GM18873 (cell line): ENCODE measurements around the gene C1S.
"Not testable (repeated sequence)": the region's sequence is repeated elsewhere in the genome, so short reads cannot be mapped to it uniquely, and the experiment has no call there.

Experiments used
- ATAC-seq: cut with Tn5 transposase; IDR thresholded peaks from one replicate; pipeline ENCODE4 v1.9.1; 2021; ENCODE audit warnings: mild to moderate bottlenecking, moderate library complexity, moderate number of reproducible peaks; ENCODE audit not compliant: unreplicated experiment, low FRiP score

The C1S gene

DNA sequence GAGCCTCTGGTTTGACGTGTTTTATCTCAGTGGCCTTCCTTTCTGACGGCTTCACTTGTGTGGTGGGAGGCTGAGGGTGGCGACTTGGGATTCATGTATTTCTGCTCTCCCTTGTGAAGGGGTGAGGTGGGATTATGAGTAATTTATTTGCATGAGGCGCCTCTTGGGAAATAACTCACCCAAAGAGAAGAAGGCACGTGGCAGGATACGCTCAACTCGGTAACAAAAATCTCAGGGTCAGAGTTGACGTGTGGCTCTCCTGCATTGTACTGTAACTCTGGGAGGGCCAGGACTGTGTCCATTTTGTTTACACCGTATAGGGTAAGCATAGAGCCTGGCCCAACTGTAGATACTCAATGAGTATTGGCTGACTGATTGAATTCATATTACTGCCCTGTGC is 14.6 kb upstream of the C1S start:
- ATAC-seq, result no peak

DNA sequence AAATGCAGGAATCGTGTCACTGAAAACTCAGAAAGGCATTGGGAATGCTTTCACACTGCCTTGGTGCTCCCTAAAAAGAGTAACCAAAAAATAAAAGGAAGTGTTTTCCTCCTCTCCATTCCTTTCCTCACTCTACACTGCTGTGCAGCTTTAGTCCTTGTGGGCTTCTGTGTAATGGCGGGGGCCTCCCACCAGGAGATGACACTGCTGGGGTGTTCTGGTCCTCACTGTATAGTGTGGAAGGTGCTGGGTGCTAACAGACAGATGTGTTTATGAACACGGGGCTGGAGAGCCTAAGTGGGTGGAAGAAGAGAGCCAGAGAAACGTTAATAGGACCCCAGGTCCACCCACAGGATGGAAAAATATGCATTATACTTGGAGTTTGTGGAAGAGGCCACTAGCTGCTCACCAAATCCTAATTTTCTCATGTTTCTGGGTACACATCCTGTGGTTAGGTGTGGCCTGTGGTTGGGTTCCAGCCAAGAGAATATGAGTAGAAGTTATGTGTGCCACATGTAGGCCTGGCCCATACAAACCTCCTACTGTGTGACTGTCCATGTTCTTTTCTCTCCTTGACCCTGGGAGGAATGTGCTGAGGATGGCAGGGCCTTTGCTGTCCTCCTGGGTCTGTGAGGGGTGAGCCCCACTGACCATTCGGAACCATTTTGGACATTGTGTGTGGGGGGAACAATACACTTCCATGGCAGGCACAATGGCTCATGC is 14.0 kb upstream of the C1S start:
- no peak for ATAC-seq

DNA sequence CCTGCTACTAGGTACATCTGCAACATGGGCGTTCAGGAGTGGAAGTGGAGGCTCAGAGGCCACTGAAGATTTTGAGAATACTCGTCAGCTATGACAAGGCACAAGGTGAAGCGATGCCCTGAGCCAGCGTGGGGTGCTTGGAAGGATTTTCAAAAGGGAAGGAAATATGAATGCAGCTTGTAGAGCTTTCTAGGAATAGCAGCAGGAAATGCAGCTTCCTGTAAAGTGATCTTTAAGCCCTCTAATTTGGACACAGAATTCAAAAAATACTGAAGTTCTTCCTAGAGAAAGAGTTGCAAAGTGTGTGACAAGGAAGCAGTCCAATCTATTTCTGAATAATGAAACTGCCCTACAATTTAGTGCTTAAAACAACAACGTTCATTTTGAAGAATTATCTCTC is 13.2 kb upstream of the C1S start:
- ATAC-seq, result no peak

DNA sequence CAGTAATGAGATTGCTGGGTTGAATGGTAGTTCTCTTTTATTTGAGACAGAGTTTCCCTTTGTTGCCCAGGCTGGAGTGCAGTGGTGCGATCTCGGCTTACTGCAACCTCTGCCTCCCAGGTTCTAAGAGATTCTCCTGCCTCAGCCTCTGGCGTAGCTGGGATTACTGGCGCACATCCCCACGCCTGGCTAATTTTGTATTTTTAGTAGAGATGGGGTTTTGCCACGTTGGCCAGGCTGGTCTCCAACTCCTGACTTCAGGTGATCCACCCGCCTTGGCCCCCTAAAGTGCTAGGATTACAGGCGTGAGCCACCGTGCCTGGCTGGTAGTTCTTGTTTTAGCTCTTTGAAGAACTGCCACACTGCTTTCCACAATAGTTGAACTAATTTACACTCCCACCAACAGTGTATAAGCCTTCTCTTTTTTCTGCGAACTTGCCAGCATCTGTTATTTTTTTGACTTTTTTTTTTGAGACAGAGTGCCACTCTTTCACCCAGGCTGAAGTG is 11.0 kb upstream of the C1S start:
- ATAC-seq, result not testable (repeated sequence)

DNA sequence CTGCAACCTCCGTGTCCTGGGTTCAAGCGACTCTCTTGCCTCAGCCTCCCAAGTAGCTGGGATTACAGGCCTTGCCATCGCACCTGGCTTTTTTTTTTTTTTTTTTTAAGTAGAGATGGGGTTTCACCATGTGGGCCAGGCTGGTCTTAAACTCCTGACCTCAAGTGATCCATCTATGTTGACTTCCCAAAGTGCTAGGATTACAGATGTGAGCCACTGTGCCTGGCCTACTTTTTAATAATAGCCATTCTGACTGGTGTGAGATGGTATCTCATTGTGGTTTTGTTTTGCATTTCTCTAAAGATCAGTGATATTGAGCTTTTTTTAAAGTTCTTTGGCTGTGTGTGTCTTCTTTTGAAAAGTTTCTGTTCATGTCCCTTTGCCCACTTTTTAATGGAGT is 10.5 kb upstream of the C1S start:
- not testable (repeated sequence) for ATAC-seq

DNA sequence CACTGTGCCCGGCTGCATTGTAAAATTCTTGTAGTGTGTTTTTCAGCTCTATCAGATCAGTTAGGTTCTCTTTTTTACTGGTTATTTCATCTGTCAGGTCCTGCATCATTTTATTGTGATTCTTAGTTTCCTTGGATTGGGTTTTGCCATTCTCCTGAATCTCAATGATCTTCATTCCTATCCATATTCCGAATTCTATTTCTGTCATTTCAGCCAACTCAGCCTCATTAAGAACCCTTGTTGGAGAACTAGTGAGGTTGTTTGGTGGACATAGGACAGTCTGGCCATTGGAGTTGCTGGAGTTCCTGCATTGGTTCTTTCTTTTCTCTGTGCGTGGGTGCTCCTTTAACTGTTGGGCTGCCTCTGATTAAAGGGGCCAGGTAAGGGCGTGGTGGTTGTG is 5.6 kb upstream of the C1S start:
- no peak for ATAC-seq

DNA sequence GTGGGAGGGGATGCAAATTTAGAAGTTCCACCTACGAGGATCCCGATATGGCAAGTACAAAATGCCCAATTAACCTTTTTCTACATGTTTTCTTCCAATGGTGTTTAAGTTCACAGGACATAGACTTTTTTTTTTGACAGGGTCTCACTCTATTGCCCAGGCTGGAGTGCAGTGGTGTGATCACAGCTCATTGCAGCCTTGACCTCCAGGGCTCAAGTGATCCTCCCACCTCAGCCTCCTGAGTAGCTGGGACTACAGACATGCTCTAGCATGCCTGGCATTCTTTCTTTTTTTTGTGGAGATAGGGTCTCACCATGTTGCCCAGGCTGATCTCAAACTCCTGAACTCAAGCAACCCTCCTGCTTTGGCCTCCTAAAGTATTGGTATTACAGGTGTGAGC is 4.8 kb upstream of the C1S start:
- ATAC-seq, result not testable (repeated sequence)

DNA sequence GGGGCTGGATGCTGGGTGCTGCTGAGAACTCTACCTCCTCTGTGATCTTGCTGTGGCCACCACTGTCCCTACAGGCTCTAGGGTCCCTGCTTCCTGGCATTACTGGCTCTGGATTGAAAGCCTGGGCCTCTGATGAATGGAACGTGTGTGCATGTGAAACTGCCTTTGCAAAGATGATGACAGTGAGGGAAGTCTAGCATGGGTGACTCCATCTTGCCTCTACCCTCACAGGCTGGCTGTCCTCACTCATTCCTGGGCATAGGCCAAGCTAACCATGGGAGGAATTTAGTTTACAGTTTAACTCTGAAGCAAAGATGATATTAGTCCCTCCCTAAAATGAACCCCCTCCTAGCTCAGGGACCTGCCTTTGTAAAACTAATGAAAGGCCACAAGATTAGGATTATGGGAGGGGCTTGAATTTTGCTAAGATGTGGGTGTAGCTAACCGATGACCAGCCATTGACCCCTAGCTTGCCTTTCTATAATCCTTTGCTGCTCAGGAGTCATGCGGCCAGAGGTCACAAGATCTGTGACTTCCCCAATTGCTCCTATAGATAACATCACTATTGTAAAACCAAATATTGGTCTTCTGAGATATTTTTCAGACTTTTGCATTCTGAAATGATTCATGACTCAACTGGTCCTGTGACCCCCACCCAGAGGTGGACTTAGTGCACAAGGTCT is 2.2 kb upstream of the C1S start:
- no peak for ATAC-seq

DNA sequence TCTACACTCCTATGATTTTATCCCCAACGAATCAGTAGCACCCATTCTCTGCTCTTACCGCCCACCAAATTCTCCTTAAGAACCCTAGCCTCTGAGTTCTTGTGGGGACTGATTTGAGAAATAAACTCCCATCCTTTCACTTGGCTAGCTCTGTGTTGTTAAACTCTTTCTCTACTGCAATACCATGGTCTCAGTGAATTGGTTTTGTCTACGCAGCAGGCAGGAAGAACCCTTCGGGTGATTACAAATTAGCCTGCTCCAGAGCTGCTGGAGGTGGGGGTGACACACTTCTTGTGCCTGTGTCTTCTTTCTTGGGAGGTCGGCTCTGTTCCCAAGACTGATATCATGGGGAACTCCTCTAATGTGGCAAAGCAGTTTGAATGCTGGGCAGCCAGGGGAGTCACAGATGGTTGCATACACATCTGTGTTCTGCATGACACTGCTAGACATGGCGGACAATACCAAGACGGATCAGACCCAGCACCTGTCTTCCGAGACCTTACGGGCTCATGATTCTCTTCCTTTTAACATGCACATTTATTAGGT is 1.6 kb upstream of the C1S start:
- ATAC-seq, result no peak

DNA sequence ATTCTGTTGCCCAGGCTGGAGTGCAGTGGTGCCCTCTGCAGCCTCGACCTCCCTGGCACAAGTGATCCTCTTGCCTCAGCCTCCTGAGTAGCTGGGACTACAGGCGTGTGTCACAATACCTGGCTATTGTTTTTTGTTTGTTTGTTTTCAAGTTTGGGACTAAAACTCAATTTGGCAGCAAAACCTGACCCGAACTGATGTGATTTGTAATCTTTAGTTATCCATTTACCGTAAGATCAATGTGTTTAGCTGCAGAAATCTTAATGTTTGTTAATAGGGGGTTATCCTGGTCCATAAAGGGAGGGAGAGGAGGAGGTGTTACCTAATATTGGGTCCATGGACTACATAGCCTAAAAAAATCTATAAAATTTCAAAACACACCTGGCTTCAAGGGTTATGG is 738 bp upstream of the C1S start:
- no peak for ATAC-seq

DNA sequence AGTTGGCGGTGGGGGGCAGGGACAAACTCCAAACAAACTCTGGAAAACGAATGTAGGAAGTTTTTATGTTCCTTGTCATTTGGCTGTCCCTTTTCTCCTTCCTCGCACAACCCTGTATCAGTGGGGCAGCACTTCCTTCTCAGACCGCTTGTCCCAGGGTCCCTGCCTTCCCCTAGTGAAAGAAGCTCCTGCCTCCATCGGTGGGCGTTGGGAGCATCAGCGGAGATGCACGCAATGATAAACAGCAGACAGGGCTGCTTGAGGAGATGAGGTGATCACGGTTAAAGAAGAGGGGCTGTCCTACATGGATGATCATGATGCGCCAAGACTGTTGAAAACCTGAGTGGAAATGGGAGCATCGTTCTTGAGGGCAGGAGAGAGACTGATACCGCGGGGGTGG is 620 bp downstream of the C1S start:
- no peak for ATAC-seq

DNA sequence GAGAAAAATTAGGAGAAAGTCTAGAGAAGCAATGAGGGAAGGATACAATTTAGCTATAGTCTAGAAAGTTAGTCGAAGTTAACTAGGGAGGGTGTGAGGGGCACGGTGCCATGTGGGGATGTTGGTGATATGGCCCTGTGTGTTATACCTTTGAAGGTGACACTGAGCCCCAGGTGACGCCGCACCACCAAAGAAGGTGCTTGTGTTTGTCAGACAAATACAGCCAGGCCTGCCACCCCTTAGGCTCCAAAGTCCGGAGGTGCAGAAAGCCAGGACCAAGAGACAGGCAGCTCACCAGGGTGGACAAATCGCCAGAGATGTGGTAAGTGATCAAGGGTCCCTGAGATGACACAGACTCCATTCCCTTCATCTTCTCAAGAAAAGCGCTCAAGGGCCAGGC is 1.1 kb downstream of the C1S start:
- no peak for ATAC-seq

DNA sequence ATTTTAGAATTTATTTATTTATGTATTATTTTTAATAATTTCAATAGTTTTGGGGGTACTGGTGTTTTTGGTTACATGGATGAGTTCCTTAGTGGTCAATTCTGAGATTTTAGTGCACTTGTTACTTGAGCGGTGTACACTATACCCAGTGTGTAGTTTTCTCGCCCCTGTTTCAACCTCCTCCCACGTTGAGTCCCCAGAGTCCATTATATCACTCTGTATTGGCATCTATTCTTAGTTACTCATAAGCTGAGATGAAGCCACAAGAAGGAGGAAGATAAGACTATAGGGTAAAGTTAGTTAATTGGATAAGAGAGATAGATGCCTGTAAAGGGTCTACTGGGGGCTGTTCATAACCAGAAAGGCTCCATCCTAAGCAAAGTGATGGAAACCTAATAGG is 4.0 kb downstream of the C1S start:
- ATAC-seq, result no peak

DNA sequence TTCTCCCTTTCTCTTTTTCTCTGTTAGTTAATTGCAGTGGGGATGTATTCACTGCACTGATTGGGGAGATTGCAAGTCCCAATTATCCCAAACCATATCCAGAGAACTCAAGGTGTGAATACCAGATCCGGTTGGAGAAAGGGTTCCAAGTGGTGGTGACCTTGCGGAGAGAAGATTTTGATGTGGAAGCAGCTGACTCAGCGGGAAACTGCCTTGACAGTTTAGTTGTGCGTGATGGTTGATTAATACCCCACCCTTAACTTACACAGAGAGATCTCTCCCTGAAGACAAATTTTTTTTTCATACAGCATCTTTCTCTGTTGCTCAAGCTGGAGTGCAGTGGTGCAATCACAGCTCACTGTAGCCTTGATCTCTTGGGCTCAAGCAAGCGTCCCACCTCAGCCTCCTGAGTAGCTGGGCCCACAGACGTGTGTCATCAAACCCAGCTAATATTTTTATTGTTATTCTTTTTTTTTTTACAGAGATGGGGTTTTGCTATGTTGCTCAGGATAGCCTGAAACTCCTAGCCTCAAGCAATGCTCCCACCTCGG is 4.6 kb downstream of the C1S start:
- no peak for ATAC-seq

DNA sequence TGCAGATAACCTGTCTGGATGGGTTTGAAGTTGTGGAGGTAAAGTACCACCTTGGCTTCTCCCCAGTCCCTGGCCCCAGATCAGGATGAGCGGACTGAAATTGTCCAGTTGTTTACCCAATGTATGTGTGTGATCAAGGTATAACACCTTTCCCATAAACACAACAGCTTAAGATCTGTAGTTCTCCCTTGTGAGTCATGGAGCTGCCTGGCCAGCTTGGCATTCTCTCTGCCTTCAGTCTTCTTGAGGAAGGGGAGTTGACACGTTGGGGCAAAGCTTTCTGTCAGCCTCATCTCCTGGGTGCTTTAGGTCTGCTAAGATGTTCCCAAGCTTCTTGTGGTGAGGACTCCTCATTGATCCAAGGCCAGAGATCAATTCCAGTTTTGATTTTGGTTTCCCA is 6.1 kb downstream of the C1S start:
- no peak for ATAC-seq

DNA sequence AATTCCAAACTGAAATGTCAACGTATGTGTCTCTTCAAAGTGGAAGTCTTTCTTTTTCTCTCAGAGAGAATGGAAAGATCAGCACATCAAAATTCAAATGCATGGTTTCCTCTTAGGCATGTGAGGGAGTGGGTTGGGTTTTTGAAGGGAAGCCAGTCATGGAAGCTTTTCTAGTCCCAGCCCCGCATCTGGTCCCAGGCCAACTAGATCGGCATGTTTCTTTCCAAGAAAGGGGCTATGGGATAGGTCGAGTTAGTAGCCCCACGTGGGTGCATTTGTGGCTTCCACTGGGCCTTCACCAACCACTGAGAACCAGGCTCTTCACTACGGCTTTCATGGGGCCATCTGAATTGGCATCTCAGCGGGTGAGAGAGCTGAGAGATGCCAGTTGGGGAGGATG is 6.6 kb downstream of the C1S start:
- no peak for ATAC-seq

DNA sequence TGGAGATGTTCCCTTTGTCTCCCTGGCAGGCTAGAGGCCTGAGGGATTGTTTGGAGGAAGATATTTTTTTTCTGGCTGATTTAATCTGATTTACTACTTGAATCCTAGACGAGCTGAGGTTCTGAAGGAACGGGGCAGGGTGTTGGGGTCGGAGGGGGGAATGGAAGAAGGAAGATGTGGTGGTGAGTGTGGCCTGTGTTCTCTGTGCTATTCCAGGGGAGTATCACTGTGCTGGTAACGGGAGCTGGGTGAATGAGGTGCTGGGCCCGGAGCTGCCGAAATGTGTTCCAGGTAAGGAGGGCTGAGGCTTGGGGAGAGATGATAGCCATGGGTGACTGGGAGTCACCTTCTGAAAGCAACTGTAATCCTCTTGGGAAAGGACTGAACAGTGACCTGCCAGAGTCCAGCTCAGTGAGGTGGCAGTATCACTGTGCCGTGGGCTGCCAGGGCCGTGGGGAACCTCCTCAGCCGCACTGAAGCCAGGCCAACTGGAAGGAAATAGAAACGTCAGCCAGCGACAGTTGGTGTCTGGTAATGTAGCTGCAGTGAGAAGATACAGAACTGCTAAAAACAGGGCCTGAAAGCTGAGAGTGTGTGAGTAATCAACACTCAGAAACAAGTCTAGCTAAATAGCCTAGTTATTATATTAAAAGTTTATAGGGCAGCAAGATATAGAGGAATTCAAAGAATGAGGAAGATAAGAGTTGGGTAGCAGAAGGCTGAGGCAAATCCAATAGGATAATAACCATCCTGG is 7.9 kb downstream of the C1S start:
- no peak for ATAC-seq

DNA sequence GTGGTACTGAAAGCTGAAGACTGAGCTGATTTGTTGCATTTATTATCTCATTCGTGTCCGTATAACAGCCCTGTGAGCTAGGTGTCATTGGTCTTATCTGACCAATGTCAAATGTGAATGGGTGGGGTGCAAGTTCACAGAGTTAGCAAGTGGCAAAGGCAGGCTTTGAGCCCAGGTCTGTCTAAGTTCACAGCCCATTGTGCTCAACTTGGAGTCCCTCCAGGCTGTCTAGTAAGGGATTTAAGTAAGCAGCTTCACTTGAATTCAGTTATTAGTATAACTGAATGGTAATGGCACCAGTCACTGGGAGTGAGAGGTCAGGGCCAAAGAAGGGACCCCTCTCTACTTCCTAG is 8.5 kb downstream of the C1S start:
- no peak for ATAC-seq

DNA sequence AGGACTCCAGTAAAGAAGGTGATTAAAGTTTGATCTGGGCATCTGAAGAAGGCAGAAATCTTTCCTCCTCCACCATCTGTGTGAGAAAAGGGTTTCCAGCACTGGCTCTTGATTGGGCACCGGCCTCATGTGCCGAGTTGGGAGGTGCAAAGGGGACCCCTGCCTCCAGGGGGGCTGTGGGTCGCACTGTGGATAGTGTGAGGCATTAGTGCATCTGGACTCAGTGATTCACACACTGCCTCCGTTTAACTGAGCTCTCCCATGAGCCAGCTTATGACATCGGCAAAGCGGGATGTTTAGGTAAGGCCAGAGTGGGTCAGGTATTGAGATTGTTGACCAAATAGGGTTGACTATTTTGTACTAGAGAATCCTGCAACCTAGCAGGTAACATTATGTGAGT is 8.9 kb downstream of the C1S start:
- ATAC-seq, result no peak

DNA sequence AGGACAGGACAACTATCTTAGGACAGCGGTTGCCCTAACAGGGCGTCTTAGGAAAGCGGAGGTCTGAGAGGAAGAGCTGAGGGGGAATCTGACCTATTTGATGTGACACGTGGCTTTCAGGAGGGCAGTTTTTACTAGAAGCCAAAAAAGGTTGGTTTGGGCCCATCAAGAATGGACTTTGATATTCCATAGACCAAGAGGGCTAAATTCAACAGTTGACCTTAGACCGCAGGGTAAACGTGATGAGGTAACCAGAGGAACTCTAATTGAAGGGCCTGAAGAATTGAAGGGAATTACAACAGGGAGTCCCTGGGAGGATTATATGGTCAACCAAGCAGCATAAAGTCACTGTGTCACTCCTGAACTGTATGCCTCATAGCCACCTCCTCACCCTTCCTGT is 11.5 kb downstream of the C1S start:
- no peak for ATAC-seq

DNA sequence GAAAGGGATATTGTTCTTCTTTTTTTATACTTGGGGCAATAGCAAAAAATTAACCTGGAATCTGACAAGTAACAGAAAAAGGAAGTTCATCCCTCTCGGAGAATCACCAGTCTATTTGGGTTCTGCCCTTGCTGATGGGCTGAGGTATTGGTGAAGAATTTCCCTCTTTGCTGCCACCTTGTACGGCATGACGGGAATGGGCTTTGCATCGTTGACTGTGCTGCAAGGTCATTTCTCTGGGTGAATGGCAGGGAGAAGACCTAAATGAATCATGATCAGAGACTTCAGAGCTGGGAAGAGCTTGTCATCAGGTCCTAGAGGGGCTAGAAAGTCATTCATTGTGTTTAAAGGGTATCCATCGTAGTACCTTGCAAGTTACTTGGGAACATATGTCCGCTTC is 12.0 kb downstream of the C1S start:
- no peak for ATAC-seq
